B cell (primary cell): ENCODE results near the gene CCNF. TPM values are rescaled to one million over a fixed set of nuclear protein-coding genes. Genes with fewer than 3 reads are reported as not detected.

Experiments used
- ATAC-seq: fragments of 200-7000 bp; cut with Tn5 transposase; one replicate; pipeline ENCODE4 v1.10.0; 2021; ENCODE audit warnings: low read depth, mild to moderate bottlenecking, moderate number of reproducible peaks, moderate library complexity
- CTCF ChIA-PET: fragments of 350-600 bp; sonication (Branson Sonifier 250); formaldehyde crosslinking; loops from one replicate; lab custom pipeline; 2021; ENCODE audit warnings: antibody characterized with exemption, inconsistent platforms; lab: Charles Lee
- POLR2A ChIA-PET: fragments of 350-600 bp; sonication (Branson Sonifier 250); formaldehyde crosslinking; loops from one replicate; lab custom pipeline; 2021; ENCODE audit warnings: antibody characterized with exemption; lab: Charles Lee
- DNase-seq: peaks from one replicate; pipeline ENCODE4 v3.0.0; 2013
- H2AFZ ChIP-seq: 2 replicates; pipeline ENCODE4 v1.6.1; 2012; ENCODE audit warnings: mild to moderate bottlenecking, low read depth, low read length; ENCODE audit not compliant: insufficient read depth, poor library complexity, severe bottlenecking
- H3K27ac ChIP-seq, 2 donors: 1 replicate in 1 of 2; 2 replicates in 1 of 2; pipeline ENCODE4 v1.5.1; 2012 to 2013; ENCODE audit warnings: low read length in 2 of 2, mild to moderate bottlenecking in 2 of 2, moderate library complexity in 1 of 2
- H3K27me3 ChIP-seq, 4 experiments: fragments of 200-600 bp in 1 of 4; sonication (generic) in 1 of 4; replicated peaks in 1 of 4; 1 replicate in 2 of 4; 2 replicates in 2 of 4; pipeline versions ENCODE4 v1.6.1 to v1.7.0; 2013 to 2016; ENCODE audit warnings: low read length in 3 of 4, mild to moderate bottlenecking in 2 of 4, mixed read lengths in 1 of 4, moderate library complexity in 1 of 4; ENCODE audit not compliant: insufficient read depth in 4 of 4, control insufficient read depth in 3 of 4; ENCODE audit errors: control extremely low read depth in 1 of 4
- H3K36me3 ChIP-seq, 2 experiments: replicated peaks in 1 of 2; 1 replicate in 1 of 2; 2 replicates in 1 of 2; pipeline versions ENCODE4 v1.6.1 to v1.7.1; 2013; ENCODE audit warnings: low read length in 1 of 2; ENCODE audit not compliant: insufficient read depth in 2 of 2, control insufficient read depth in 1 of 2; ENCODE audit errors: control extremely low read depth in 1 of 2, extremely low read depth in 1 of 2
- H3K4me1 ChIP-seq, 2 donors: fragments of 200-600 bp in 1 of 2; sonication (generic) in 1 of 2; 1 replicate in 1 of 2; 2 replicates in 1 of 2; pipeline versions ENCODE4 v1.5.1 to v1.6.1; 2013 to 2017; ENCODE audit warnings: low read length in 2 of 2; ENCODE audit not compliant: control insufficient read depth in 2 of 2, insufficient read depth in 2 of 2
- H3K4me2 ChIP-seq: replicated peaks from 2 replicates; pipeline ENCODE3; 2012; ENCODE audit warnings: mild to moderate bottlenecking, low read depth, low read length; ENCODE audit not compliant: poor library complexity, severe bottlenecking
- H3K4me3 ChIP-seq, 5 experiments: fragments of 200-600 bp in 1 of 5; sonication (generic) in 1 of 5; 1 replicate in 3 of 5; 2 replicates in 2 of 5; pipeline versions ENCODE4 v1.5.1 to v1.7.0; 2011 to 2016; ENCODE audit warnings: low read length in 4 of 5, mild to moderate bottlenecking in 4 of 5, low read depth in 2 of 5, control low read depth in 1 of 5, moderate library complexity in 1 of 5; ENCODE audit not compliant: insufficient read depth in 1 of 5; ENCODE audit errors: control extremely low read depth in 1 of 5, extremely low read depth in 1 of 5
- H3K79me2 ChIP-seq: fragments of 200-600 bp; sonication (generic); one replicate; pipeline ENCODE4 v1.6.0; 2016; ENCODE audit warnings: low read length; ENCODE audit not compliant: control insufficient read depth, insufficient read depth
- H3K9ac ChIP-seq: fragments of 200-600 bp; sonication (generic); 2 replicates; pipeline ENCODE4 v1.6.1; 2017; ENCODE audit warnings: mild to moderate bottlenecking, low read length, moderate library complexity
- H3K9me3 ChIP-seq, 3 donors: one replicate each; pipeline versions ENCODE4 v1.6.1 to v1.7.1; 2013; ENCODE audit warnings: low read length in 2 of 3; ENCODE audit not compliant: control insufficient read depth in 2 of 3, insufficient read depth in 1 of 3; ENCODE audit errors: control extremely low read depth in 1 of 3
- H4K20me1 ChIP-seq: 2 replicates; pipeline ENCODE4 v1.6.0; 2012; ENCODE audit warnings: mild to moderate bottlenecking, low read length; ENCODE audit not compliant: insufficient read depth, control insufficient read depth, poor library complexity, severe bottlenecking
- H3K27ac Mint-ChIP-seq: one replicate; pipeline ENCODE4 v1.8.0; 2021; ENCODE audit warnings: mixed read lengths
- H3K27me3 Mint-ChIP-seq: one replicate; pipeline ENCODE4 v1.8.0; 2021; ENCODE audit warnings: mixed read lengths
- H3K4me1 Mint-ChIP-seq: one replicate; pipeline ENCODE4 v1.8.0; 2021; ENCODE audit warnings: mixed read lengths
- H3K4me3 Mint-ChIP-seq: one replicate; pipeline ENCODE4 v1.8.0; 2021; ENCODE audit warnings: mixed read lengths
- H3K9me3 Mint-ChIP-seq: one replicate; pipeline ENCODE4 v1.8.0; 2022; ENCODE audit warnings: mixed read lengths; ENCODE audit not compliant: insufficient read depth
- EZH2 ChIP-seq: IDR thresholded peaks from 2 replicates; pipeline ENCODE4 v1.6.1; 2012; ENCODE audit warnings: borderline replicate concordance, low read depth, mild to moderate bottlenecking, moderate library complexity, low read length; ENCODE audit not compliant: insufficient read depth, poor library complexity, severe bottlenecking
- WGBS: methylation state at CpG from one replicate; pipeline ENCODE4 v1.1.5; 2013; ENCODE audit warnings: missing lambda C conversion rate; ENCODE audit not compliant: insufficient coverage; 5-methylcytosine and 5-hydroxymethylcytosine counted together
- intact Hi-C: fragments of 100-400 bp; cut with micrococcal nuclease; formaldehyde crosslinking; loops from one replicate; pipeline ENCODE4 v1.10.0; 2022
- polyA plus RNA-seq: library from polyadenylated mRNA; depleted of rRNA; stranded (reverse); fragments of >200 nt; gene quantifications from 2 replicates; pipeline ENCODE4 v1.2.3, GENCODE V29; 2012
- total RNA-seq, 2 donors: library from RNA; stranded (reverse); fragments of 120-200 nt in 1 of 2; gene quantifications; 1 replicate in 1 of 2; 2 replicates in 1 of 2; pipeline versions ENCODE4 v1.2.3 to v1.2.4, GENCODE V29; 2013 to 2022
- TF ChIP-seq, protein P1 (sequence below): fragments of 200-600 bp; IDR thresholded peaks from one replicate; pipeline ENCODE4 v1.8.0; 2022; ENCODE audit warnings: antibody characterized with exemption, mild to moderate bottlenecking

Gene CCNF
- total and polyA plus RNA-seq, 2 donors (not counting 1 experiment from before 2014, with no cell fraction given), result 3.2 to 5.3 TPM

- H3K4me3 Mint-ChIP-seq, result no peak overlapping the region
- Histone ChIP-seq H3K9ac (no peak overlapping the region), H3K36me3 (no peaks in the 10 kb centered on the region), H3K27ac (no peak overlapping the region), H3K4me1 (peaks cover 4 to 8% of the 10 kb centered on the region in 2 donors), H3K4me3 (no peak overlapping the region), H3K27me3 (no peaks in the 10 kb centered on the region), H3K9me3 (no peaks in the 10 kb centered on the region), H3K4me2 (no peak overlapping the region), H2AFZ (no peak overlapping the region), H4K20me1 (peaks cover 17% of the 10 kb centered on the region), H3K79me2 (peaks cover 80% of the 10 kb centered on the region)
- TF ChIP-seq, protein P1, sequence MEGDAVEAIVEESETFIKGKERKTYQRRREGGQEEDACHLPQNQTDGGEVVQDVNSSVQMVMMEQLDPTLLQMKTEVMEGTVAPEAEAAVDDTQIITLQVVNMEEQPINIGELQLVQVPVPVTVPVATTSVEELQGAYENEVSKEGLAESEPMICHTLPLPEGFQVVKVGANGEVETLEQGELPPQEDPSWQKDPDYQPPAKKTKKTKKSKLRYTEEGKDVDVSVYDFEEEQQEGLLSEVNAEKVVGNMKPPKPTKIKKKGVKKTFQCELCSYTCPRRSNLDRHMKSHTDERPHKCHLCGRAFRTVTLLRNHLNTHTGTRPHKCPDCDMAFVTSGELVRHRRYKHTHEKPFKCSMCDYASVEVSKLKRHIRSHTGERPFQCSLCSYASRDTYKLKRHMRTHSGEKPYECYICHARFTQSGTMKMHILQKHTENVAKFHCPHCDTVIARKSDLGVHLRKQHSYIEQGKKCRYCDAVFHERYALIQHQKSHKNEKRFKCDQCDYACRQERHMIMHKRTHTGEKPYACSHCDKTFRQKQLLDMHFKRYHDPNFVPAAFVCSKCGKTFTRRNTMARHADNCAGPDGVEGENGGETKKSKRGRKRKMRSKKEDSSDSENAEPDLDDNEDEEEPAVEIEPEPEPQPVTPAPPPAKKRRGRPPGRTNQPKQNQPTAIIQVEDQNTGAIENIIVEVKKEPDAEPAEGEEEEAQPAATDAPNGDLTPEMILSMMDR, result no peak
- TF ChIP-seq EZH2, result no peak
- no peaks in the 10 kb centered on the region for H3K27me3 Mint-ChIP-seq
- peaks cover 8% of the 10 kb centered on the region for H3K4me1 Mint-ChIP-seq
- DNase-seq (no peak), ATAC-seq (no peak)
- intact Hi-C loops, result no loop called here
- no peak overlapping the region for H3K27ac Mint-ChIP-seq
- ChIA-PET CTCF (no interaction called here), POLR2A (interaction anchor here (0.6 kb wide), 1 partner anchor 776 kb away, joined by 5 read pairs; no protein-coding TSS in a partner anchor)
- 97% methylated on average over 12 of the region's 12 CpGs for WGBS
- no peaks in the 10 kb centered on the region for H3K9me3 Mint-ChIP-seq
Measured at GRCh38 chr16:2480948-2481347, 51.7 kb downstream of the CCNF start.

- TF ChIP-seq, protein P1, result no peak
- no peak for TF ChIP-seq EZH2
- 98% methylated on average over 7 of the region's 7 CpGs for WGBS
- no peak overlapping the region for H3K27ac ChIP-seq
- no peaks in the 10 kb centered on the region for H3K9me3 ChIP-seq
- no peak overlapping the region for H3K9ac ChIP-seq
- Mint-ChIP-seq H3K4me3 (no peak overlapping the region), H3K27me3 (no peaks in the 10 kb centered on the region), H3K27ac (no peak overlapping the region), H3K4me1 (peaks cover 9% of the 10 kb centered on the region), H3K9me3 (no peaks in the 10 kb centered on the region)
- H3K4me3 ChIP-seq, result no peak overlapping the region
- no peak overlapping the region for H2AFZ ChIP-seq
- no peak overlapping the region for H3K4me2 ChIP-seq
- CTCF ChIA-PET, result no interaction called here
- peaks cover 17% of the 10 kb centered on the region for H4K20me1 ChIP-seq
- intact Hi-C loops, result no loop called here
- peaks cover 9 to 10% of the 10 kb centered on the region in 2 donors for H3K4me1 ChIP-seq
- POLR2A ChIA-PET, result interaction anchor here (0.6 kb wide), 1 partner anchor 263 kb away, joined by 4 read pairs; no protein-coding TSS in a partner anchor
- H3K27me3 ChIP-seq, result no peaks in the 10 kb centered on the region
- peaks cover 80% of the 10 kb centered on the region for H3K79me2 ChIP-seq
- H3K36me3 ChIP-seq, result no peaks in the 10 kb centered on the region
- DNase-seq (no peak), ATAC-seq (no peak)
Measured at GRCh38 chr16:2481676-2482075, 52.4 kb downstream of the CCNF start.
